ENCODE measurements around the gene GREB1L.
"Not testable (repeated sequence)": the region's sequence is repeated elsewhere in the genome, so short reads cannot be mapped to it uniquely, and the experiment has no call there.

DNA sequence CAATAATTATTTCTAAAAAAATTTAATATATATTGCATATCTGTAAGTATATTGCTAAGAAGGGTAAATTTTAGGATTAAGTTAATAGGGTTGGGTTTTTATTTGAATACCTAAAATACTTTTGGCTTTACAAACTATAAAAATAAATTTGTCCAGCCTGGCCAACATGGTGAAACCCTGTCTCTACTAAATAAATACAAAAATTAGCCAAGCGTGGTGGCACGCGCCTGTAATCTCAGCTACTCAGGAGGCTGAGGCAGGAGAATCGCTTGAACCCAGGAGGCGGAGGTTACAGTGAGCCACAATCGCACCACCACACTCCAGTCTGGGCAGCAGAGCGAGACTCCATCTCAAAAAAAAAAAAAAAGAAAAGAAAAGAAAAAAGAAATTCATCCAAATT lies 127.6 kb downstream of the GREB1L start:
- TF ChIP-seq, protein P1, sequence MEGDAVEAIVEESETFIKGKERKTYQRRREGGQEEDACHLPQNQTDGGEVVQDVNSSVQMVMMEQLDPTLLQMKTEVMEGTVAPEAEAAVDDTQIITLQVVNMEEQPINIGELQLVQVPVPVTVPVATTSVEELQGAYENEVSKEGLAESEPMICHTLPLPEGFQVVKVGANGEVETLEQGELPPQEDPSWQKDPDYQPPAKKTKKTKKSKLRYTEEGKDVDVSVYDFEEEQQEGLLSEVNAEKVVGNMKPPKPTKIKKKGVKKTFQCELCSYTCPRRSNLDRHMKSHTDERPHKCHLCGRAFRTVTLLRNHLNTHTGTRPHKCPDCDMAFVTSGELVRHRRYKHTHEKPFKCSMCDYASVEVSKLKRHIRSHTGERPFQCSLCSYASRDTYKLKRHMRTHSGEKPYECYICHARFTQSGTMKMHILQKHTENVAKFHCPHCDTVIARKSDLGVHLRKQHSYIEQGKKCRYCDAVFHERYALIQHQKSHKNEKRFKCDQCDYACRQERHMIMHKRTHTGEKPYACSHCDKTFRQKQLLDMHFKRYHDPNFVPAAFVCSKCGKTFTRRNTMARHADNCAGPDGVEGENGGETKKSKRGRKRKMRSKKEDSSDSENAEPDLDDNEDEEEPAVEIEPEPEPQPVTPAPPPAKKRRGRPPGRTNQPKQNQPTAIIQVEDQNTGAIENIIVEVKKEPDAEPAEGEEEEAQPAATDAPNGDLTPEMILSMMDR (IDR thresholded peaks at IDR 0.05): not testable (repeated sequence)
- TF ChIP-seq POLR2A (IDR thresholded peaks at IDR 0.05): not testable (repeated sequence)

All from vagina (tissue), 2 donors.